Measurements from ENCODE around the gene CASKIN1.

GRCh38 chr16:2183671-2184070, 12.7 kb downstream of the CASKIN1 start:
- TF ChIP-seq JUND (IDR thresholded peaks at IDR 0.05): no peak
- no peak for TF ChIP-seq CTCF (IDR thresholded peaks at IDR 0.05 in 2 of 3, conservative IDR thresholded peaks at IDR 0.05 in 1 of 3; ENCODE audit: borderline replicate concordance in 1 of 3, insufficient read depth in 1 of 3, low read depth in 2 of 3, low read length in 2 of 3)
- no peak for TF ChIP-seq CEBPB (IDR thresholded peaks at IDR 0.05; ENCODE audit: low read depth)
